Suppressor macrophage (primary cell): ENCODE results near the gene FNBP1.
"Not testable (repeated sequence)": the region's sequence is repeated elsewhere in the genome, so short reads cannot be mapped to it uniquely, and the experiment has no call there.

ENCODE experiments used
- DNase-seq, 4 experiments: peaks; one replicate each; pipeline ENCODE4 v3.0.0-alpha.2; 2020 to 2022

The FNBP1 gene

GRCh38 chr9:129990269-129991010 lies 52.5 kb downstream of the FNBP1 start:
- DNase-seq = peak in 3 of 4 experiments; percentile 51 to 57 (median 55)

DNA sequence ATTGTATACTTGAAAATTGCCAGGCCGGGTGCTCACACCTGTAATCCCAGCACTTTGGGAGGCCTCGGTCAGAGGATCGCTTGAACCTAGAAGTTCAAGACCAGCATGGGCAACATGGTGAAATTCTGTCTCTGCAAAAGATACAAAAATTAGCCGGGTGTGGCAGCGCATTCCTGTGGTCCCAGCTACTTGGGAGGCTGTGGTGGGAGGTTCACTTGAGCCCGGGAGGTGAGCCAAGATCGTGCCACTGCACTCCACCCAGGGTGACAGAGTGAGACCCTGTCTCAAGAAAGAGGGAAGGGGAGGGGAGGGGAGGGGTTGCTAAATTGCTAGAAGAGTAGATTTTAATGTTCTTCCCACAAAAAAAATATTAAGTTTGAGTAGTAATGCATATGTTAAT lies 53.2 kb downstream of the FNBP1 start:
- no peak for DNase-seq

- DNase-seq = no peak
These were observed 53.7 kb downstream of the FNBP1 start for GRCh38 chr9:129989362-129989708.

GRCh38 chr9:129988607-129989361 lies 54.2 kb downstream of the FNBP1 start:
- DNase-seq = no peak

GRCh38 chr9:129987941-129988340 lies 55.0 kb downstream of the FNBP1 start:
- DNase-seq = no peak

DNA sequence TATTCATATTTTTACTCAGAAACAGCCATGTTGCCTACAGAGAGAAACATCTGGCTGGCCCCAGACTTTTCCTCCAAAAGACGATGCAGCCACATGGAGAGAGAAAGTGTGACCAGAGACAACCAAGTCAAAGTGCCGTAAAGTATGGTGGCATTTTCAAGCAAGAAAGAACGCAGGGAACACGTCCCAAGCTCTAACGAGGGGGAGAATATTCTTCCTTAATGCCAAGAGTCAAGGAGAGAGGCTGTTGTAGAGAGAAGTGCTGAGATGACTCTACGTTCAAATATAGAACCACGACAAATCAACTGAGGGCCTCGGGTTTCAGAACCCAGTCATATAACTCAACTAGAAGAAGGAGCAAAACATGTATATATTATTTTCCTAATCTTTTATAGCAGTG lies 55.9 kb downstream of the FNBP1 start:
- DNase-seq = no peak

DNA sequence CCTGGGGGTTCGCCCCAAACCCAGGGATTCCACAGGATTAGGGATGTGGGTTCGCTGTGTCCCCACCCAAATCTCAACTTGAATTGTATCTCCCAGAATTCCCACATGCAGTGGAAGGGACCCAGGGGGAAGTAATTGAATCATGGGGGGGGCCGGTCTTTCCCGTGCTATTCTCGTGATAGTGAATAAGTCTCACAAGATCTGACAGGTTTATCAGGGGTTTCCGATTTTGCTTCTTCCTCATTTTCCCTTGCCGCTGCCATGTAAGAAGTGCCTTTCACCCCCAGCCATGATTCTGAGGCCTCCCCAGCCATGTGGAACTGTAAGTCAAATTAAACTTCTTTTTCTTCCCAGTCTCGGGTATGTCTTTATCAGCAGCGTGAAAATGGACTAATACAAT lies 58.4 kb downstream of the FNBP1 start:
- DNase-seq = peak in 2 of 4 experiments; percentile 20 to 44

GRCh38 chr9:129983891-129984290 lies 59.1 kb downstream of the FNBP1 start:
- no peak for DNase-seq

- peak; percentile 87 to 93 (median 88) for DNase-seq
These were observed 61.6 kb downstream of the FNBP1 start for GRCh38 chr9:129981180-129981907.

DNA sequence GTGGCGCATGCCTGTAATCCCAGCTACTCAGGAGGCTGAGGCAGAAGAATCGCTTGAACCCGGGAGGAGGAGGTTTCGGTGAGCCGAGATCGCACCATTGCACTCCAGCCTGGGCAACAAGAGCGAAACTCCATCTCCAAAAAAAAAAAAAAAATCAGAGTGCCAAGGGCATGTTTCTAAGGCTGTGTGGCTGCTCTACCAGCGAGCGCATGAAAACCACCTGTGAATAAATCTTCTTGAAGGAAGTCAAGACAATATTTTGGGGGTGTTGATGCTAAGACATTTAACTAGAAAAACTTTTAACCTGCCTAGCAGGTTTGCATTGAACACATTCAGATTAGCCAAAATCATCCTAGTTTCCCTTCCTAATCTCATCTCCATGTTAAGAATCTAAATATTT lies 62.8 kb downstream of the FNBP1 start:
- DNase-seq = not testable (repeated sequence)

DNA sequence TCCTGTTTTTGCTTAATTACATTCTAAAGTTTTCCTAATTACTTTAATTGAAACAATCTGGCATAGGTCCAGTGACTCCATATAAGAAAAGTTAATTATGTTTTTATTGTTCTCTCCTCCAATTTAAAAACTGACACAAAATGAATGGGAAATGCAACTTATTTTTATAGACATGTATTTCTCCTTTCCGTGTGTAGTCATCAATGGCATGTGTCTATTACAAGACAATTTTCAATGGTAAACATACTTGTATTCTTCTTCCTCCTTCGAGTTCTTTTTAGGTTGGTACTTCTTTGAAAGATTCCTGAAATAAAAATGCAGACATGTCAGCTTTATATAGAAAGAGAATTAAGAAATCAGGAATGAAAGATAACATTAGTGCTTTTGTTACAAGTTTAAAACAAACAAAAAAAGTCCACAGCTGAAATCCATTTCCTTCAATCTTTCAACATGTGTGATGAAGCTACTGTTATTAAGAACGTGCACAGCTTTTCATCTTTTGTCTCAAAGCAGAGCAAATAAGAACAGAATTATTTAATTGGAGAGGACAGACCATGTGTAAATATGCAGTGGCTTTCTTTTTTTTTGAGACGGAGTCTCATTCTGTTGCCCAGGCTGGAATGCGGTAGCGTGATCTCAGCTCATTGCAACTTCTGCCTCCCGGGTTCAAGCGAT lies 63.8 kb downstream of the FNBP1 start:
- peak in 2 of 4 experiments; percentile 61 to 66 for DNase-seq

DNA sequence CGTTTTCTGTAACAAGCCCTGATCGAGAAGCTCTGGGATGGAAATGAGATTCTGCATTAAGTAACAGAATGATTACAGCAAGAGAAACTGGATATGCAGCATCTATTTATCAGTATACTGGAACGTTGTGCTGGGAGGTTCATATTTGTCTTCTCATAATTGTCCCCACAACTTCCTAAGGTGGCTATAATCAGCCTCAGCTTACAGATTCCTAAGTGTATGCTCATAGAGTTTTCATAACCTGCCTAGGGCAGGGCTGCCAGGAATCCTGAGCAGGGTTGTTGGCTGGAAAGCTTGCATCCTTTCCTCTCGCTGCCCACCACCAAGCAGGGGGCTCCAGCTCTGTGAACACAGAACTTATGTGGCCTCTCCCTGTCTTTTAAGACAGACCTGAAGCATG lies 70.2 kb downstream of the FNBP1 start:
- DNase-seq = no peak

GRCh38 chr9:129968690-129969485 lies 74.1 kb downstream of the FNBP1 start:
- DNase-seq = peak; percentile 42 to 80 (median 71)

GRCh38 chr9:129964901-129965734 lies 77.9 kb downstream of the FNBP1 start:
- no peak for DNase-seq

GRCh38 chr9:129962889-129963703 lies 79.9 kb downstream of the FNBP1 start:
- peak; percentile 75 to 83 (median 80) for DNase-seq

DNA sequence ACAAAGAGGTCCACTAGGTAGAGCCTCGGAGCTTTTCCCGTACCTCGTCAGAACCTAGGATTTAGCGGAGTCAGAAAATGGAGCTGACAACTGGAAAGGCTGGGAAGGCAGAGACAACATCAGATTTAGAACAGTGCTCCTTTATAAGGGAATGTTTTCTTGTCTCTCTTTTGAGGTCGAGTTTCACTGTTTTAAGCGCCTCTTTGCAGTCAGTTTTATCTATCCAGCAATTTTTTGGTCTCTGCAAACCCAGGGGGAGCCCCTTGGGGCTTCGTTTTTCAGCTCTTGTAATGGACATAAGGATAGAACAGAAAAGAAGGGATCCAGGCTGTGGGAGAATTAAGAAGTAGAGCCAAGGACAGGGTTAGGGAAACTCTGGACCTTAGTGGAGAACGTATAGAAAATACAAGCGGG lies 80.5 kb downstream of the FNBP1 start:
- DNase-seq = no peak

- peak in 3 of 4 experiments; percentile 53 to 69 (median 68) for DNase-seq
These were observed 84.2 kb downstream of the FNBP1 start for GRCh38 chr9:129958796-129959195.

DNA sequence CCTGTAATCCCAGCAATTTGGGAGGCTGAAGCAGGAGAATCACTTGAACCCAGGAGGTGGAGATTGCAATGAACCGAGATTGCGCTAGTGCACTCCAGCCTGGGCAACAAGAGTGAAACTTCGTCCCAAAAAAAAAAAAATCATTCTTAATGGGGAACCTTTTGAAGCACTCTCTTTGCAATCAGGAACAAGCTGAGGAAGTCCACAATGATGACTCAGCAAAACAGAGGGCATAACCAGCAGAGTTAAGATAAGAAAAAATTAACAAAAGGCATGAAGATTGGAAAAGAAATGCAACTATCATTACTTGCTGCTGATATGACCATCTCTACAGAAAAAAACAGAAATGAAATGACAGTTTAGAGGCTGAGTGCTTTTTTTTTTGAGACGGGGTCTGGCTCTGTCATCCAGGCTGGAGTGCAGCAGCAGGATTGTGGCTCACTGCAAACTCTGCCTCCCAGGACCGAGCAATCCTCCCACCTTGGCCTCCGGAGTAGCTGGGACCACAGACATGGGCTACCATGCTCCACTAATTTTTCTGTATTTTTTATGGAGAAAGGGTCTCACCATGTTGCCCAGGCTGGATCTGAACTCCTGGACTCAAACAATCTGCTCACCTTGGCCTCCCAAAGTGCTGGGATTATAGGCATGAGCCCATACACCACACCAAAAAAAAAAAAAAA lies 88.0 kb downstream of the FNBP1 start:
- DNase-seq = peak; percentile 60 to 94 (median 84)

DNA sequence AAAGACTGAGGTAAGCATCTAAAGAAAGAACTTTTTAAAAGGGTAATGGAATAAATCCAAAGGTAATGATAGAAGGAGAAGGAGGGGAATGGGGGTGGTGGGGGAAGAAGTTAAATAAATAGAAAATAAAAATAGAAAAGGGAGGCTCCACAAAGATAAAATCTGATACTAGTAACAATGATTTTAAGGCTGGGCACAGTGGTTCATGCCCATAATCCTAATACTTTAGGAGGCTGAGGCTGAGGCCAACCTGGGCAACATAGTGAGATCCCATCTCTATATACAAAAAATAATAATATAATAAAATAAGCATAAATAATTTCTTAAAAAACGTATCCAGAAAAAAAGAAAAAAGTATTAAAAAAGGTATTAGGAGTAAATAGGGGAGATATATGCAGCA lies 89.3 kb downstream of the FNBP1 start:
- DNase-seq = no peak
